Mesenchymal stem cell (in vitro differentiated cells and primary cell): ENCODE measurements around the gene COX8C.
A peak's percentile ranks its signal among the peaks of the same experiment; 100 is the strongest.

Experiments
- DNase-seq: peaks from one replicate; pipeline ENCODE4 v3.0.0-alpha.2; 2013
- H2AFZ ChIP-seq: one replicate; pipeline ENCODE4 v1.6.1; 2013; ENCODE audit warnings: low read depth, mild to moderate bottlenecking, control low read depth, inconsistent platforms, low read length, moderate library complexity
- H2AK5ac ChIP-seq: 2 replicates; pipeline ENCODE4 v1.6.1; 2013; ENCODE audit warnings: low read length, moderate library complexity, mild to moderate bottlenecking, inconsistent platforms; ENCODE audit not compliant: severe bottlenecking
- H2BK120ac ChIP-seq: one replicate; pipeline ENCODE4 v1.6.1; 2013; ENCODE audit warnings: low read depth, mild to moderate bottlenecking, inconsistent platforms, low read length, moderate library complexity
- H2BK12ac ChIP-seq, 2 experiments: one replicate each; pipeline ENCODE4 v1.6.1; 2013; ENCODE audit warnings: inconsistent platforms in 2 of 2, low read length in 2 of 2, mild to moderate bottlenecking in 2 of 2, moderate library complexity in 2 of 2, control low read depth in 1 of 2
- H2BK15ac ChIP-seq: one replicate; pipeline ENCODE4 v1.6.1; 2013; ENCODE audit warnings: mild to moderate bottlenecking, low read depth, inconsistent platforms; ENCODE audit not compliant: poor library complexity, severe bottlenecking
- H2BK5ac ChIP-seq: 2 replicates; pipeline ENCODE4 v1.6.1; 2013; ENCODE audit warnings: low read depth, mild to moderate bottlenecking, low read length, control low read depth, inconsistent platforms; ENCODE audit not compliant: poor library complexity, severe bottlenecking
- H3K14ac ChIP-seq, 2 experiments: one replicate each; pipeline ENCODE4 v1.6.1; 2013; ENCODE audit warnings: inconsistent platforms in 2 of 2, low read length in 2 of 2, control low read depth in 1 of 2, mild to moderate bottlenecking in 1 of 2, moderate library complexity in 1 of 2
- H3K18ac ChIP-seq, 2 experiments: one replicate each; pipeline ENCODE4 v1.6.1; 2013; ENCODE audit warnings: inconsistent platforms in 2 of 2, low read length in 2 of 2, control low read depth in 1 of 2, low read depth in 1 of 2, mild to moderate bottlenecking in 1 of 2
- H3K23ac ChIP-seq, 2 experiments: one replicate each; pipeline ENCODE4 v1.6.1; 2013; ENCODE audit warnings: inconsistent platforms in 2 of 2, low read length in 2 of 2, mild to moderate bottlenecking in 2 of 2, moderate library complexity in 2 of 2, control low read depth in 1 of 2
- H3K27ac ChIP-seq: 2 replicates; pipeline ENCODE4 v1.5.1; 2013; ENCODE audit warnings: mild to moderate bottlenecking, moderate library complexity, low read length, control low read depth, inconsistent platforms; ENCODE audit not compliant: poor library complexity, severe bottlenecking
- H3K27me3 ChIP-seq, 2 experiments: 2 replicates each; pipeline versions ENCODE4 v1.6.1 to v1.7.0; 2013; ENCODE audit warnings: low read length in 2 of 2, mild to moderate bottlenecking in 2 of 2, moderate library complexity in 2 of 2, control low read depth in 1 of 2, inconsistent platforms in 1 of 2; ENCODE audit not compliant: control insufficient read depth in 1 of 2, insufficient read depth in 1 of 2
- H3K36me3 ChIP-seq, 2 experiments: 2 replicates each; pipeline versions ENCODE4 v1.6.1 to v1.7.0; 2013; ENCODE audit warnings: low read length in 2 of 2, control low read depth in 1 of 2, inconsistent platforms in 1 of 2, low read depth in 1 of 2, mild to moderate bottlenecking in 1 of 2; ENCODE audit not compliant: insufficient read depth in 2 of 2, control insufficient read depth in 1 of 2
- H3K4ac ChIP-seq, 2 experiments: one replicate each; pipeline ENCODE4 v1.6.1; 2013; ENCODE audit warnings: inconsistent platforms in 2 of 2, low read length in 2 of 2, mild to moderate bottlenecking in 2 of 2, moderate library complexity in 2 of 2, control low read depth in 1 of 2, low read depth in 1 of 2
- H3K4me1 ChIP-seq: 2 replicates; pipeline ENCODE4 v1.6.1; 2013; ENCODE audit warnings: low read depth, low read length, control low read depth; ENCODE audit not compliant: control insufficient read depth, insufficient read depth
- H3K4me2 ChIP-seq: 2 replicates; pipeline ENCODE4 v1.6.1; 2013; ENCODE audit warnings: low read length, mild to moderate bottlenecking, inconsistent platforms; ENCODE audit not compliant: poor library complexity, severe bottlenecking
- H3K4me3 ChIP-seq, 2 experiments: 2 replicates each; pipeline versions ENCODE4 v1.5.1 to v1.7.0; 2013; ENCODE audit warnings: low read length in 2 of 2, mild to moderate bottlenecking in 2 of 2, control low read depth in 1 of 2, low read depth in 1 of 2; ENCODE audit not compliant: insufficient read depth in 1 of 2
- H3K79me1 ChIP-seq: replicated peaks from 2 replicates; pipeline ENCODE4 v1.6.1; 2013; ENCODE audit warnings: mild to moderate bottlenecking, control low read depth, low read length, inconsistent platforms; ENCODE audit not compliant: poor library complexity, severe bottlenecking
- H3K9ac ChIP-seq: 2 replicates; pipeline ENCODE4 v1.7.0; 2013; ENCODE audit warnings: mild to moderate bottlenecking, low read length, moderate library complexity
- H3K9me3 ChIP-seq: 2 replicates; pipeline ENCODE4 v1.7.0; 2013; ENCODE audit warnings: mild to moderate bottlenecking, low read length; ENCODE audit not compliant: control insufficient read depth
- H4K8ac ChIP-seq: one replicate; pipeline ENCODE4 v1.6.1; 2013; ENCODE audit warnings: inconsistent platforms, mild to moderate bottlenecking, low read length, moderate library complexity
- H4K91ac ChIP-seq: one replicate; pipeline ENCODE4 v1.6.1; 2013; ENCODE audit warnings: mild to moderate bottlenecking, low read length, inconsistent platforms
- WGBS: methylation state at CpG from one replicate; pipeline ENCODE4 v1.1.7; 2013; ENCODE audit warnings: mixed read lengths; 5-methylcytosine and 5-hydroxymethylcytosine counted together

The COX8C gene

GRCh38 chr14:93318927-93319326, 28.1 kb upstream of the COX8C start:
- no peak overlapping the region for H2AK5ac ChIP-seq
- no peaks in the 10 kb centered on the region for H3K36me3 ChIP-seq
- no peak overlapping the region for H2BK120ac ChIP-seq
- H3K4me1 ChIP-seq = peaks cover 9% of the 10 kb centered on the region
- no peaks in the 10 kb centered on the region for H3K79me1 ChIP-seq
- no peak overlapping the region for H2BK5ac ChIP-seq
- no peak overlapping the region for H4K8ac ChIP-seq
- peak; percentile 72 for DNase-seq
- no peak overlapping the region for H2AFZ ChIP-seq
- no peak overlapping the region for H3K23ac ChIP-seq
- no peaks in the 10 kb centered on the region for H3K27me3 ChIP-seq
- H3K27ac ChIP-seq = peak overlapping the region; percentile 98
- no peak overlapping the region for H3K4me3 ChIP-seq
- H2BK15ac ChIP-seq = no peak overlapping the region
- peak overlapping the region in 1 of 2 experiments; percentile 67 for H3K4ac ChIP-seq
- H3K9me3 ChIP-seq = no peaks in the 10 kb centered on the region
- peak overlapping the region in 1 of 2 experiments; percentile 73 for H3K18ac ChIP-seq
- H3K14ac ChIP-seq = no peak overlapping the region
- H3K9ac ChIP-seq = peak overlapping the region; percentile 30
- WGBS = 58% methylated on average over 5 of the region's 5 CpGs
- H4K91ac ChIP-seq = no peak overlapping the region
- no peak overlapping the region for H2BK12ac ChIP-seq
- peak overlapping the region; percentile 74 for H3K4me2 ChIP-seq

GRCh38 chr14:93319494-93319893, 27.5 kb upstream of the COX8C start:
- H2AFZ ChIP-seq = no peak overlapping the region
- no peak overlapping the region for H3K14ac ChIP-seq
- H3K27ac ChIP-seq = peak overlapping the region; percentile 28
- H4K91ac ChIP-seq = no peak overlapping the region
- no peak overlapping the region for H2BK120ac ChIP-seq
- H3K4me2 ChIP-seq = no peak overlapping the region
- no peak overlapping the region for H2AK5ac ChIP-seq
- no peak overlapping the region for H3K4ac ChIP-seq
- H4K8ac ChIP-seq = no peak overlapping the region
- H3K18ac ChIP-seq = no peak overlapping the region
- DNase-seq = no peak
- H3K79me1 ChIP-seq = no peaks in the 10 kb centered on the region
- no peak overlapping the region for H3K4me3 ChIP-seq
- H3K36me3 ChIP-seq = peaks cover 0 to 2% of the 10 kb centered on the region in 2 experiments
- H3K27me3 ChIP-seq = no peaks in the 10 kb centered on the region
- H2BK12ac ChIP-seq = no peak overlapping the region
- WGBS = no CpG with 5 or more reads among the region's 2 CpGs
- peaks cover 9% of the 10 kb centered on the region for H3K4me1 ChIP-seq
- H2BK15ac ChIP-seq = no peak overlapping the region
- H3K9me3 ChIP-seq = no peaks in the 10 kb centered on the region
- no peak overlapping the region for H3K23ac ChIP-seq
- H3K9ac ChIP-seq = peak overlapping the region; percentile 30
- H2BK5ac ChIP-seq = no peak overlapping the region

GRCh38 chr14:93319958-93320357, 27.0 kb upstream of the COX8C start:
- H3K9me3 ChIP-seq = no peaks in the 10 kb centered on the region

GRCh38 chr14:93320489-93320888, 26.5 kb upstream of the COX8C start:
- Histone ChIP-seq H2AK5ac (peak overlapping the region; percentile 73), H2BK120ac (no peak overlapping the region), H2BK15ac (no peak overlapping the region), H3K14ac (no peak overlapping the region), H2BK5ac (no peak overlapping the region), H3K4me2 (no peak overlapping the region), H3K9ac (no peak overlapping the region), H2BK12ac (no peak overlapping the region), H3K23ac (no peak overlapping the region), H3K36me3 (peaks cover 0 to 6% of the 10 kb centered on the region in 2 experiments), H3K4me1 (peaks cover 9% of the 10 kb centered on the region), H4K8ac (no peak overlapping the region), H3K4ac (no peak overlapping the region), H3K27ac (peak overlapping the region; percentile 58), H2AFZ (no peak overlapping the region), H3K4me3 (no peak overlapping the region), H3K79me1 (no peaks in the 10 kb centered on the region), H3K9me3 (no peaks in the 10 kb centered on the region), H3K18ac (no peak overlapping the region), H4K91ac (no peak overlapping the region), H3K27me3 (no peaks in the 10 kb centered on the region)
- no peak for DNase-seq

More at GRCh38 chr14:93319958-93320357, 27.0 kb upstream of the COX8C start:
- Histone ChIP-seq H2BK5ac (peak overlapping the region; percentile 22), H3K27me3 (no peaks in the 10 kb centered on the region), H2BK12ac (no peak overlapping the region), H3K4ac (no peak overlapping the region), H3K4me3 (no peak overlapping the region), H3K9ac (peak overlapping the region; percentile 30), H4K8ac (no peak overlapping the region), H4K91ac (peak overlapping the region; percentile 45), H2BK15ac (no peak overlapping the region), H3K18ac (no peak overlapping the region), H2AK5ac (peak overlapping the region; percentile 73), H3K27ac (peak overlapping the region; percentile 58), H2AFZ (no peak overlapping the region), H3K14ac (no peak overlapping the region), H3K4me2 (no peak overlapping the region), H3K79me1 (no peaks in the 10 kb centered on the region), H3K4me1 (peaks cover 9% of the 10 kb centered on the region), H3K23ac (no peak overlapping the region), H2BK120ac (no peak overlapping the region), H3K36me3 (peaks cover 0 to 6% of the 10 kb centered on the region in 2 experiments)
- no peak for DNase-seq
- WGBS = 93% methylated on average over 1 of the region's 1 CpG
